Measurements from ENCODE around the gene CCAR1.
"Not testable (repeated sequence)": the region's sequence is repeated elsewhere in the genome, so short reads cannot be mapped to it uniquely, and the experiment has no call there.

Gene CCAR1

GRCh38 chr10:68720793-68721672 is at the start of gene CCAR1:
CCAR1 (plus strand) TSS chr10:68721239; CDS start chr10:68722505, 1,266 bp downstream.
- peak; percentile 97 for DNase-seq

GRCh38 chr10:68684413-68684812 is 36.6 kb upstream of the CCAR1 start:
- no peak for DNase-seq

GRCh38 chr10:68696018-68696417 is 25.0 kb upstream of the CCAR1 start:
- DNase-seq, result no peak

GRCh38 chr10:68697106-68697505 is 23.9 kb upstream of the CCAR1 start:
- DNase-seq, result no peak

- DNase-seq, result no peak
Measured at GRCh38 chr10:68700197-68700596, 20.8 kb upstream of the CCAR1 start.

- DNase-seq, result no peak
Measured at GRCh38 chr10:68705548-68705947, 15.5 kb upstream of the CCAR1 start.

GRCh38 chr10:68708987-68709386 is 12.1 kb upstream of the CCAR1 start:
- not testable (repeated sequence) for DNase-seq

- DNase-seq, result not testable (repeated sequence)
Measured at GRCh38 chr10:68713065-68713464, 8.0 kb upstream of the CCAR1 start.

- no peak for DNase-seq
Measured at GRCh38 chr10:68717435-68717834, 3.6 kb upstream of the CCAR1 start.

GRCh38 chr10:68721673-68722335 is 765 bp downstream of the CCAR1 start:
- DNase-seq, result no peak

- no peak for DNase-seq
Measured at GRCh38 chr10:68725016-68725415, 4.0 kb downstream of the CCAR1 start.

- no peak for DNase-seq
Measured at GRCh38 chr10:68727146-68727545, 6.1 kb downstream of the CCAR1 start.

- no peak for DNase-seq
Measured at GRCh38 chr10:68732651-68733050, 11.6 kb downstream of the CCAR1 start.

GRCh38 chr10:68734349-68734748 is 13.3 kb downstream of the CCAR1 start:
- no peak for DNase-seq

- no peak for DNase-seq
Measured at GRCh38 chr10:68735119-68735518, 14.1 kb downstream of the CCAR1 start.

- DNase-seq, result not testable (repeated sequence)
Measured at GRCh38 chr10:68735739-68736138, 14.7 kb downstream of the CCAR1 start.

GRCh38 chr10:68740676-68741075 is 19.6 kb downstream of the CCAR1 start:
- not testable (repeated sequence) for DNase-seq

GRCh38 chr10:68742397-68742796 is 21.4 kb downstream of the CCAR1 start:
- no peak for DNase-seq

- DNase-seq, result no peak
Measured at GRCh38 chr10:68752711-68753350, 31.8 kb downstream of the CCAR1 start.

- DNase-seq, result no peak
Measured at GRCh38 chr10:68756246-68756645, 35.2 kb downstream of the CCAR1 start.

- DNase-seq, result no peak
Measured at GRCh38 chr10:68756766-68757165, 35.7 kb downstream of the CCAR1 start.

GRCh38 chr10:68759223-68759863 is 38.3 kb downstream of the CCAR1 start:
- no peak for DNase-seq

GRCh38 chr10:68759967-68760366 is 38.9 kb downstream of the CCAR1 start:
- no peak for DNase-seq

All from activated CD4-positive, alpha-beta T cell treated with anti-CD3 and anti-CD28 coated beads, Interleukin-2, amount 50 U/mL, for 1 hour (primary cell).